Stomach (tissue), 4 donors: ENCODE data around the gene TYW1.
"Not testable (repeated sequence)": the region's sequence is repeated elsewhere in the genome, so short reads cannot be mapped to it uniquely, and the experiment has no call there.

Experiments
- CTCF ChIP-seq, 7 experiments: fragments of 450-650 bp in 4 of 7; fragments of 200-600 bp in 3 of 7; sonication (generic) in 3 of 7; IDR thresholded peaks; one replicate each; pipeline ENCODE4 v1.5.1; 2016 to 2019; ENCODE audit warnings: antibody characterized with exemption in 7 of 7, control low read depth in 2 of 7, mild to moderate bottlenecking in 1 of 7
- POLR2A ChIP-seq, 4 donors: fragments of 450-650 bp; IDR thresholded peaks; one replicate each; pipeline ENCODE4 v1.6.1; 2016; ENCODE audit warnings: antibody characterized with exemption in 4 of 4, control low read depth in 2 of 4, mild to moderate bottlenecking in 1 of 4, moderate library complexity in 1 of 4
- POLR2AphosphoS5 ChIP-seq, 3 donors: sonication (generic); formaldehyde crosslinking; IDR thresholded peaks; one replicate each; pipeline ENCODE4 v1.6.1; 2016; ENCODE audit warnings: antibody characterized with exemption in 3 of 3

GRCh38 chr7:67223551-67223950, 226.9 kb downstream of the TYW1 start:
- not testable (repeated sequence) for TF ChIP-seq CTCF, POLR2A, POLR2AphosphoS5 (IDR thresholded peaks at IDR 0.05)
